Stomach smooth muscle (tissue), 2 donors: ENCODE data around the gene AOC3.
"Not testable (repeated sequence)": the region's sequence is repeated elsewhere in the genome, so short reads cannot be mapped to it uniquely, and the experiment has no call there.

ENCODE experiments used
- H3K27ac ChIP-seq: one replicate; pipeline ENCODE4 v1.7.0; 2013; ENCODE audit warnings: mild to moderate bottlenecking, low read length, inconsistent platforms
- H3K27me3 ChIP-seq, 2 donors: one replicate each; pipeline ENCODE4 v1.7.0; 2013; ENCODE audit warnings: low read length in 2 of 2; ENCODE audit not compliant: insufficient read depth in 2 of 2, control insufficient read depth in 1 of 2
- H3K36me3 ChIP-seq, 2 donors: one replicate each; pipeline ENCODE4 v1.7.0; 2013; ENCODE audit warnings: low read length in 2 of 2; ENCODE audit not compliant: control insufficient read depth in 2 of 2, insufficient read depth in 2 of 2
- H3K4me1 ChIP-seq: one replicate; pipeline ENCODE4 v1.7.0; 2013; ENCODE audit warnings: low read length; ENCODE audit not compliant: control insufficient read depth, insufficient read depth
- H3K4me3 ChIP-seq, 2 donors: one replicate each; pipeline ENCODE4 v1.7.0; 2013; ENCODE audit warnings: low read length in 2 of 2
- H3K9ac ChIP-seq, 2 donors: one replicate each; pipeline ENCODE4 v1.7.0; 2013; ENCODE audit warnings: low read length in 2 of 2, mild to moderate bottlenecking in 1 of 2
- H3K9me3 ChIP-seq, 2 donors: one replicate each; pipeline ENCODE4 v1.7.0; 2013; ENCODE audit warnings: low read length in 2 of 2; ENCODE audit not compliant: control insufficient read depth in 2 of 2
- donor health status: healthy.
- donor health status: Pancreatic carcinoma.

Gene AOC3

DNA sequence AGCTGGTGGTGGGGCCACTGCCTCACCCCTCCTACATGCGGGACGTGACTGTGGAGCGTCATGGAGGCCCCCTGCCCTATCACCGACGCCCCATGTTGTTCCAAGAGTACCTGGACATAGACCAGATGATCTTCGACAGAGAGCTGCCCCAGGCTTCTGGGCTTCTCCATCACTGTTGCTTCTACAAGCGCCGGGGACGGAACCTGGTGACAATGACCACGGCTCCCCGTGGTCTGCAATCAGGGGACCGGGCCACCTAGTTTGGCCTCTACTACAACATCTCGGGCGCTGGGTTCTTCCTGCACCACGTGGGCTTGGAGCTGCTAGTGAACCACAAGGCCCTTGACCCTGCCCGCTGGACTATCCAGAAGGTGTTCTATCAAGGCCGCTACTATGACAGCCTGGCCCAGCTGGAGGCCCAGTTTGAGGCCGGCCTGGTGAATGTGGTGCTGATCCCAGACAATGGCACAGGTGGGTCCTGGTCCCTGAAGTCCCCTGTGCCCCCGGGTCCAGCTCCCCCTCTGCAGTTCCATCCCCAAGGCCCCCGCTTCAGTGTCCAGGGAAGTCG is 16.8 kb downstream of the AOC3 start:
- not testable (repeated sequence) for H3K9ac ChIP-seq, H3K27ac ChIP-seq, H3K27me3 ChIP-seq, H3K9me3 ChIP-seq, H3K4me3 ChIP-seq, H3K4me1 ChIP-seq
- H3K36me3 ChIP-seq = peaks cover 3 to 13% of the 10 kb centered on the region in 2 donors

DNA sequence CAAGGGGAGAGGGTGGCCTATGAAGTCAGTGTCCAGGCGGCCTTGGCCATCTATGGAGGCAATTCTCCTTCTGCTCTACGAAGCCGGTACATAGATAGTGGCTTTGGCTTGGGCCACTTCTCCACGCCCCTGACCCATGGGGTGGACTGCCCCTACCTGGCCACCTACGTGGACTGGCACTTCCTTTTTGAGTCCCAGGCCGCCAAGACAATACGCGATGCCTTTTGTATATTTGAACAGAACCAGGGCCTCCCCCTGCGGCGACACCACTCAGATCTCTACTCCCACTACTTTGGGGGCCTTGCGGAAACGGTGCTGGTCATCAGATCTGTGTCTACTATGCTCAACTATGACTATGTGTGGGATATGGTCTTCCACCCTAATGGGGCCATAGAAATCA is 17.3 kb downstream of the AOC3 start:
- peaks cover 3 to 16% of the 10 kb centered on the region in 2 donors for H3K36me3 ChIP-seq
- no peak overlapping the region for H3K4me3 ChIP-seq
- no peaks in the 10 kb centered on the region for H3K9me3 ChIP-seq
- H3K9ac ChIP-seq = no peak overlapping the region
- peaks cover 4% of the 10 kb centered on the region for H3K4me1 ChIP-seq
- no peaks in the 10 kb centered on the region for H3K27me3 ChIP-seq
- H3K27ac ChIP-seq = no peak overlapping the region

DNA sequence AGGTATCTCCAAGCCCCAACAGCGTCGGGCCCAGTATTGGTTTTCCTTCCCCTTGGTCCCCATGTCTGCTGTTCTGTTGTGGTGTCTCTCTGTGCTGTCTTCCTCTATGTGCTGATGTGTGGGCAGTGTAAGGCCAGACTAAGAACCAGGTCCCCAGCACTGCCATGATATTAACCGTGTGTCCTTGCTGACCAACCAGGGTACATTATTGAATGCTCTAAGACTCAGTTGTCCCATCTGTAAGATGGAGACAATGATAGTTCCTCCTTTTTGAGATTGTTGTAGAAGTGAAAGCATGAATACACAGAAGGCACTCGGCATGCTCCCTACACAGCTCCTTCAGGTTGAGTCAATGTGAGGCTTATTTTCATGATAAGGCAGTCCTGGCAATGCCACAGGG is 20.6 kb downstream of the AOC3 start:
- H3K4me1 ChIP-seq = no peaks in the 10 kb centered on the region
- H3K4me3 ChIP-seq = no peak overlapping the region
- no peaks in the 10 kb centered on the region for H3K9me3 ChIP-seq
- peaks cover 3 to 16% of the 10 kb centered on the region in 2 donors for H3K36me3 ChIP-seq
- H3K9ac ChIP-seq = no peak overlapping the region
- H3K27me3 ChIP-seq = no peaks in the 10 kb centered on the region
- no peak overlapping the region for H3K27ac ChIP-seq

DNA sequence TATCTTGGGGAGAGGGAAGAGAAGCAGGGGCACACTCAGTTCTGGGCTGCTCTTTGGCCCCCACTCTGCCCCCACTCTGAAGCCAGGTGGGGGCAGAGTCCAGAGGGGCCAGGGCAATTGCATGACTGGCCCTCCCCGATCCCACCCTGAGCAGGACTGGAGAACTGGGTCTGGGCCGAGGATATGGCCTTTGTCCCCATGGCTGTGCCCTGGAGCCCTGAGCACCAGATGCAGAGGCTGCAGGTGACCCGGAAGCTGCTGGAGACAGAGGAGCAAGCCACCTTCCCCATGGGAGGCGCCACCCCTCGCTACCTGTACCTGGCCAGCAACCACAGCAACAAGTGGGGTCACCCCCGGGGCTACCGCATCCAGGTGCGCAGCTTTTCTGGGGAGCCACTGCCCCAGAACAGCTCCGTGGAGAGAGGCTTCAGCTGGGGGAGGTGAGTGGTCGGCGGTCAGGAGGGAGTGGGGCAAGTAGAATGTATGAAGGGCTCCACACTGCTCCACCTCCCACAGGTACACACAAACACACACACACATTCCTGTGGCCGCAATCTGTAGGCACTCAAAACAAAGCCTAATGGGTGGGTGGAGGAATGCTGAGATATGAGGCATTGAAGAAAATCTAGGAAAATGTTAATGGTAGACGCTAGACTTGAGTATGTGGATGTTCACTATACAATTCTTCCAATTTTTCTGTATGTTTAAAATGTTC is 21.4 kb downstream of the AOC3 start:
- Histone ChIP-seq H3K36me3 (peaks cover 3 to 13% of the 10 kb centered on the region in 2 donors), H3K4me1 (no peaks in the 10 kb centered on the region), H3K27me3 (no peaks in the 10 kb centered on the region), H3K9ac (no peak overlapping the region), H3K27ac (no peak overlapping the region), H3K9me3 (no peaks in the 10 kb centered on the region), H3K4me3 (no peak overlapping the region)

DNA sequence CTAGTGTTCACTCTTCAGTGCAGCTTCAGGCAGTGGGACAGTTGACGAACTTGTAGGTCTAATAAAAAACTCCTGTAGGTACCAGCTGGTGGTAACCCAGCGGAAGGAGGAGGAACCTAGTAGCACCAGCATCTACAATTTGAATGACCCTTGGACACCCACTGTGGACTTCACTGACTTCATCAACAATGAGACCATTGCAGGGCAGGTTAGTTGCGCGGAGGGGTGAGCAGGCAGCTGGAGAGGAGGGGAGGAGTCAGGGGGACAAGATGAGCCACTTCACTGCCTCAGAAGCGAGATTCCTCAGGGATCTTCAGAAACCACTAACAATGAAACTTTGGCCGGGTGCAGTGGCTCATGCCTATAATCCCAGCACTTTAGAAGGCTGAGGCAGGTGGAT is 22.3 kb downstream of the AOC3 start:
- Histone ChIP-seq H3K27me3 (no peaks in the 10 kb centered on the region), H3K9me3 (no peaks in the 10 kb centered on the region), H3K4me1 (no peaks in the 10 kb centered on the region), H3K36me3 (peaks cover 3 to 12% of the 10 kb centered on the region in 2 donors), H3K27ac (no peak overlapping the region), H3K4me3 (no peak overlapping the region), H3K9ac (no peak overlapping the region)

DNA sequence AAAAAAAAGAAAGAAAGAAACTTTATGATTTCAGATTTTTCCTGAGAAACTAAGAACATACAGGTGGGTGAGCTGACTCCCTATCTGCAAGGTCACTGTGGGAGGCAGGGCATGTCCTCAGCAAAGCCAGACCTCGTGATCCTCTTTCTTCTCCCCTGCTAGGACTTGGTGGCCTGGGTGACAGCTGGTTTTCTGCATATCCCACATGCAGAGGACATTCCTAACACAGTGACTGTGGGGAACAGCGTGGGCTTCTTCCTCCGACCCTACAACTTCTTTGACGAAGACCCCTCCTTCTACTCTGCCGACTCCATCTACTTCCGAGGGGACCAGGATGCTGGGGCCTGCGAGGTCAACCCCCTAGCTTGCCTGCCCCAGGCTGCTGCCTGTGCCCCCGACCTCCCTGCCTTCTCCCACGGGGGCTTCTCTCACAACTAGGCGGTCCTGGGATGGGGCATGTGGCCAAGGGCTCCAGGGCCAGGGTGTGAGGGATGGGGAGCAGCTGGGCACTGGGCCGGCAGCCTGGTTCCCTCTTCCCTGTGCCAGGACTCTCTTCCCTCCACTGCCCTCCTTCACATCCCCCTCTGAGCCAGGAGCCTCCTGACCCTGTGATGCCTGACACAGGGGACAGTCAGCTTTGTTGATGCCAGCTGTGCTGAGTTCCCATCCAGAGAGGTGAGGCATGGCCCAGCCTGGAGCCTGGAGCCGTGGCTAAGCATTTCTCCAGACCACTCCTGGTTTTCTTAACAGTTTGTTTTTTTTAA is 23.1 kb downstream of the AOC3 start:
- H3K4me3 ChIP-seq, H3K9ac ChIP-seq, H3K27ac ChIP-seq, H3K4me1 ChIP-seq, H3K36me3 ChIP-seq, H3K9me3 ChIP-seq, H3K27me3 ChIP-seq: not testable (repeated sequence)

DNA sequence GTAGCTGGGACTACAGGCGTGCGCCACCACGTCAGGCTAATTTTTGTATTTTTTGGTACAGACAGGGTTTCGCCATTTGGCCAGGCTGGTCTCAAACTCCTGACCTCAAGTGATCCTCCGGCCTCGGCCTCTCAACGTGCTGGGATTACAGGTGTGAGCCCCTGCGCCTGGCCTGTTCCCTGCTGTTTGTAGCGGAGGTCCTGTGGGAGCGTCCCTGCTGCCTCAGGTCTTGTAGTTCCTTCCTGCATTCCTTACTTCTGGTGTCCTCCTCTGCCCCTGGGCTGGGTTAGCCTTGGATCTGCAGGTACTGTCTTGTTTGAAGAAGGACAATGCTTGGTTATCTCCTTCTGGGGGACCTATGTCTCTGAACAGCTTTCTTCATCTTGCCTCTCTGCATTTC is 26.0 kb downstream of the AOC3 start:
- Histone ChIP-seq H3K9me3 (no peaks in the 10 kb centered on the region), H3K36me3 (peaks cover 0 to 7% of the 10 kb centered on the region in 2 donors), H3K9ac (no peak overlapping the region), H3K4me1 (no peaks in the 10 kb centered on the region), H3K27me3 (no peaks in the 10 kb centered on the region), H3K27ac (no peak overlapping the region), H3K4me3 (no peak overlapping the region)

DNA sequence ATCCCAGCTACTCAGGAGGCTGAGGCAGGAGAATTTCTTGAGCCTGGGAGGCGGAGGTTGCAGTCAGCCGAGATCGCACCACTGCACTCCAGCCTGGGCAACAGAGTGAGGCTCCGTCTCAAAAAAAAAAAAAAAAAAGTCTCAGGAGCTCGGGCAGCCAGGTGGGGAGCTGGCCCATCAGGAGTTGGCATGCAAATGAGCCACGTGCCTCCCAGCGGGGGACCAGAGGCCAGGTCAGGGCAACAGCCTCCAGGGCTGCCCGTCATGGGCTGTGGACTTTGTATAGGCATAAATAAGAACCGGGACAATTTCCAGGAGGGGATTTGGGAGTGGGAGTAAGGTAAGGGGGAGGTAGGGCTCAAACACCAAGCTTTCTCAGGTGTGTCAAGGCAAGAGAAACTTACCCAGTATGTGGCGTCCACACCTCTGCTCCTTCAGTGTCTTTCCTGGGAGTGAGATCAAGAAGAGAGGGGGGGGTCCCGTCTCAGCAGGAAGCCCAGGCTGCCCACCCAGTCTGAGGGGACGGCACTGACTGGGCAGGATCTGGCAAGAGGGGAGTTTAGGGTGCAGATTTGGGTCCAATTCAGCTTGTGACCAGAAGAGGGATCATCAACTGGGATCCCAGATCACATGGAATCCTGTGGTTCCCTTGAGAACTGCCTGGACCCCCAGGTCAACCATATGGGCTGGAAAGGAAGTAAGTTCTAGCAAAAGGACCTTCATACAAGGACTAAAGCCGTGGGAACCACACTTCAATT is 27.3 kb downstream of the AOC3 start:
- no peak overlapping the region for H3K9ac ChIP-seq
- no peak overlapping the region for H3K27ac ChIP-seq
- H3K36me3 ChIP-seq = peaks cover 0 to 4% of the 10 kb centered on the region in 2 donors
- H3K9me3 ChIP-seq = no peaks in the 10 kb centered on the region
- H3K4me3 ChIP-seq = no peak overlapping the region
- H3K4me1 ChIP-seq = peaks cover 2% of the 10 kb centered on the region
- no peaks in the 10 kb centered on the region for H3K27me3 ChIP-seq

DNA sequence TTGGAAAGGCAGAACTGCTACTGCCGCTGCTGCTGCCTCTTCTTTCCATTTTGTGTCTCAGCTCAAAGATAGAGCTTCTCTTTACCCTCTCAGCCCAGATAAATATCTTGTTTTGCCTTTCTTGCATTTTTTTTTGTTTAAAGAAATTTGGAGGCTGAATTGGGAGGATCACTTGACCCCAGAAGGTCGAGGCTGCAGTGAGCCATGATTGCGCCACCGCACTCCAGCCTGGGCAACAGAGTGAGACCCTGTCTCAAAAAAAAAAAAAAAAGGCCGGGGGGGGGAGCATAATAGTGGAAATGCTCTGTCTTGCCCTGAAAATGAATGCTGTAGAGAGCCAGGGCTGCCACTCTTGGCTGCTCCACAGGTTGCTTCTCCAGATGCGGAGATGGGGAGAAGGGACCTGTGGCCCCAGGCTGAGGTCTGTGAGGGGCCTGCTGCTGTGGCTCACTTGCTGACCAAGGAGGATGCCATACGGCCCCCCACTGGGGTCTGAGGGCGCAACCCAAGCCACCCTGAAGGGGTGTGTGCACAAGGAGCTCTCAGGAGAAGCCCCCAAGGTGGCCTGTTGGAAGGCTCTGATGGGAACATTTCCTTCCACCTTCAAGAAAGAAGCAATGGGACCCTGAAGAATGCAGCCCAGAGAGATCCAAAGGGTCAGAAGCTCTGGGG is 28.1 kb downstream of the AOC3 start:
- H3K4me3 ChIP-seq = no peak overlapping the region
- H3K36me3 ChIP-seq = peaks cover 0 to 4% of the 10 kb centered on the region in 2 donors
- no peak overlapping the region for H3K9ac ChIP-seq
- no peaks in the 10 kb centered on the region for H3K9me3 ChIP-seq
- no peak overlapping the region for H3K27ac ChIP-seq
- no peaks in the 10 kb centered on the region for H3K27me3 ChIP-seq
- peaks cover 2% of the 10 kb centered on the region for H3K4me1 ChIP-seq

DNA sequence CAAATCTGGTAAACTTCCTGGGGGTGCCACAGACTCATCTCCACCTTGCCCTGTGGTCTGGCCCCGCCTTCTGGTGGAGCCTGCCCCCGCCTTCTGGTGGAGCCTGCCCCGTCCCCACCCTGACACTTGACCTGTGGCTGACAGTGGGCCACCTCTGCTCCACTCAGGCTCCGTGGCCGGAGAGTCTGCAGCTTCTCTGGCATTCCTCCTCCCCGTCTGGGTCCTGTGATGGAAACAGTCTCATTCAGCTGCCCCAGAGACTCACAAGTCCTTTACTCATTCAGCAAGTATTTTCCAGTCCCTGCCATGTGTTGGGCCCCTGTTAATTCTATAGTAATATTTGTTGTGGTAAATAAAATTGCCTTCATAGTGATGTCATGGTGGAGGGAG is 28.6 kb downstream of the AOC3 start:
- no peak overlapping the region for H3K27ac ChIP-seq
- no peak overlapping the region for H3K9ac ChIP-seq
- H3K27me3 ChIP-seq = no peaks in the 10 kb centered on the region
- H3K4me3 ChIP-seq = no peak overlapping the region
- peaks cover 0 to 2% of the 10 kb centered on the region in 2 donors for H3K36me3 ChIP-seq
- H3K9me3 ChIP-seq = no peaks in the 10 kb centered on the region
- H3K4me1 ChIP-seq = peaks cover 2% of the 10 kb centered on the region
